Cortex of kidney (tissue), 1 donor: ENCODE data around the gene NUDT2.

Experiments
- DNase-seq: peaks from one replicate; lab custom pipeline; 2025; lab: John Stamatoyannopoulos, UW

Gene NUDT2

DNA sequence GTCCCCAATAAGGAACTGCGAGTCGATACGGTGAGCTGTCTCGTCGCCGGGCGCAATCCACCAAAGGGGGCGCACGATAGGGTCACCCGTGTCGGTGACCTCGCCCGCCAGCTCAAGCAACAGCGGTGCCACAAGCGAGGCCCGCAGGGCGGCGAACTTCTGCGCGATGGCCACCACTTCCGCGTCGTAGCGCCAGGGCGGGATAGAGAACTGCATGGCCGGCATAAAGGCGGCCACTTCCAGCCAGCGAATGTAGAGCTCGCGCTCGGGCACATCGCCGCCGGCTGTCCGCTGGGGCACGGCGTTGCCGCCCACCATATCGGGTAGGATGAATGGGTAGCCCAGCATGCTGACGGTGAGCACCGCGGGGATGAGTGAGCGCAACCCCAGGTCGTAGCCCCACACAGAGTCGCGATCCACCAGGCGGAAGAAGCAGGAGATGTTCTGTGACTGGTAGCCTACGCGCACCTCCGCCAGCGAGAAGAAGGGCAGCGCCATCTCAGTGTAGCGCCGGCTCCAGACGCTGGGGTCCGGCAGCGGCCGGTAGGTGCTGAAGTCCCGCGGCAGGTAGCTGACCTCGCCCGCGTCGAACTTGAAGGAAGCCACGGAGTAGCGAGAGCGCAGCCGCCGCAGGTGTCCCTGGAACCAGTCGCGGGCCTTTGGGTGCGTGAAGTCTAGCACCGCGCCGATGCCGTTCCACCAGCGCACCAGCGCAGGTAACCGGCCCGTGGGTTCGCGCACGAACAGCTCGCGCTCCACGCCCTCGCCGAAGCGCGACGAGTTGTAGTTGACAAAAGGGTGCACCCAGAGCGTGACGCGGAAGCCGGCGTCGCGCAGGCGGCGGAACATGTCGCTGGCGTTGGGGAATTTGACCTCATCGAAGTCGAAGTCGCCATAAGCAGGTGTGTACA is 41.9 kb downstream of the NUDT2 start:
- no peak for DNase-seq

DNA sequence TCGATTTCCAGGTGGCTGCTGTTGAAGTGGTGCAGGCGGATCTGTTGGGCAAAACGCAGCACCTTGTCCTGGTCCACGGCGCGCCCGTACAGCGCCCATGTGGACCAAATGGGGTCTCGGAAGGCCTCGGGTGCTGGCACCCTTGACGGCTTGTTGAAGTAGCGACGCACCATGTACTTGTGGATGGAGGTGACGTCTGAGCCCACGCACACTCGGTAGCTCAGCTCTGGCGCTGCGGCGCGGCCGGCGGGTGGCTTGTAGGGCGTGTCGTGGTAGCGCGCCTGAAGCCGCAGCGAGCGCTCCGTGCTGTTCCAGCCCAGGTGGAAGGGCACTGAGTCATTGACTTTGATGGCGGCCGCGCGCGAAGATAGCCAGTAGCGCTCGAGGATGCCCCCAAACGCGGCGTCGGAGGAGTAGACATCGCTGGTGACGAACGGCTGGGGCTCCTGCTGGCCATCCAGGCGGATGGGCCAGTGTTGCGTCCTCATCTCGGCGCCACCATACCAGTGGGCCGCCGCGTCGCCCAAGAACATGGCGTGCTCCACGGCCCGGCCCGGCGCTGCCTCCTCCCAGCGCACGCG is 42.6 kb downstream of the NUDT2 start:
- no peak for DNase-seq

DNA sequence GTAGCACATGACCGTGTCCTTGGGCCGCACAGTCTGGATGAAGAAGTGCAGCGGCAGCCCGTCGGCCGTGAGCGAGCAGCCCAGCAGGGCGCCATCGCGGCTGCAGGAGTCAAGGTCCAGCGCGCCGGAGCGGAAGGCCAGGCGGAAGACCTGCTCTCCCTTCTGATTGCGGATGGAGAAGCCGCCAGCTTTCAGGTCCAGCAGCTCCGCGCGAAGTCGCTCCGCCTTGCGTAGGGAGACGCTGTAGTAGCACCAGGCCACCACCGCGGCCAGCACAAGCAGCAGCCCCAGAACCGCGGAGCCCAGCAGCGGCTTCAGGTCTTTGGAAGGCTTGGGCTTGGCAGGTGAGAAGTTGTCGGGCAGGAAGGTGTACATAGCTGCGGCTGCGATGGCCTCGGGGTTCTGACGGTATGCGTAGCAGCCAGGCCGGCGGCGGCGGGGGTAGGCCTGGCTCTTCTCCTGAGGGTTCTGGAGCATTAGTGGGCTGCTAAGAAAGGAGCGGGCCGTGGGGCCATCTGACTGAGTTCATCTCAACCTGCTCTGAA is 43.2 kb downstream of the NUDT2 start:
- DNase-seq: no peak

DNA sequence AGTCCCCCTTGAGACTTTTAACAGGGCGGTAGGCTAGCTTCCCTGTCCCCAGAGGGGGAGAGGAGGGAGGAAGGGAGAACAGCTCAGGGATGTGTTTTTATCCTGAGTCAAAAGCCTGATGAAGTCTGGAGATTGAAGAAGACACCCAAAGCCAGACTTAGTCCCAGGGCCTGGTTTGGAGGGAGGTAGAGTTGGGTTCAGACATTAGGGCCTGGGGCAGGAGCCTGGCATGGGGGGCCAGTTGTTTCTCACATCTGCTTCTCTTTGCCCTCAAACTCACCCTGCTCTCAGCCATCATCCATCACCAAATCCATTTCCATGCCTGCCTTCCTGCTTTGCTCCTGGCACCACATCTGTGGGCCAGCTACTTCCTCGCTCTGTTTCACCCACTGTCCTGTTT is 44.4 kb downstream of the NUDT2 start:
- DNase-seq: no peak

DNA sequence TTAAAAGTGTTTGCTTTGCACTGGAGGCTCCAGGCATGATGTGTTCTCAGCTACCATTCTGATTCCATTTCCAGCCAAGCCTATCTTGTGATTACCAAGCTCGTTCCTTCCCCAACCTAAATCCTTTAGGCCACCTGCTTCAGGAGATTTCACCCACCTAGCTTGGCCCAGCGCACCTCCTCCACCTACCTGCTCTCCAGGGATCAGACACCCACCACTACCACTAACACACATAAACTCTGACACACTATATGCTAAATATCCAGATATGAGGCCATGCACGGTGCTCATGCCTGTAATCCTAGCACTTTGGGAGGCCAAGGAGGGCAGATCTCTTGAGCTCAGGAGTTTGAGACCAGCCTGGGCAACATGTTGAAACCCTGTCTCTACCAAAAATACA is 45.0 kb downstream of the NUDT2 start:
- DNase-seq: no peak

DNA sequence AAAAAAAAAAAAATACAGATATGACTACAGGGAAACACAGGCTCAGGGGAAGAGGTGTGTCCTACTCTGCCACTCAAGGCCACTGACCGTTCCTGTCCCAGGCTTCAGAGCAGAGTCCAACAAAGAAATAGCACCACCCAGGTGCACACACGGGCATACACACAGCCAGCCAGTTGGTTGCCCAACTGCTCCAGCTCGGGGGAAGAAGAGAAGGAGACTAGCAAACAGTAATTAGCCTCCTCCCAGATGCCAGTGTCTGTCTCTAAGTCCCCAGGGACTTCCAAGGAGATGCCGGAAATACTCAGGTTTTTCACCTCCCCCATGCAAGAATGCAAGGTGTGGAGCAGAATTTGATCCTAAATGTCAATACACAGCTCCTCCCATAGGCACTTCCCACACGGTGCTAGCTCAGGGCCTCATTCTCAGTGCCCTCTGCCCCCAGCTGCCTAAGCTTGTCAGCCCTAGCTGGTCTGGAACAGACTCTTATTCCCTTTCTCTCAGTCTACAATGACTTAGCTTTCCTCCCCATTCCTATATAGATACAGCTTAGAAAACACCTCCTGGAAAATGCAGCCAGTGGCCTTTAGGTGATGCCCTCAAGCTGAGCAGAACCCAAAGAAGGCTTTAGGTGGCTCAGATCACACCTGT is 45.7 kb downstream of the NUDT2 start:
- DNase-seq: no peak

DNA sequence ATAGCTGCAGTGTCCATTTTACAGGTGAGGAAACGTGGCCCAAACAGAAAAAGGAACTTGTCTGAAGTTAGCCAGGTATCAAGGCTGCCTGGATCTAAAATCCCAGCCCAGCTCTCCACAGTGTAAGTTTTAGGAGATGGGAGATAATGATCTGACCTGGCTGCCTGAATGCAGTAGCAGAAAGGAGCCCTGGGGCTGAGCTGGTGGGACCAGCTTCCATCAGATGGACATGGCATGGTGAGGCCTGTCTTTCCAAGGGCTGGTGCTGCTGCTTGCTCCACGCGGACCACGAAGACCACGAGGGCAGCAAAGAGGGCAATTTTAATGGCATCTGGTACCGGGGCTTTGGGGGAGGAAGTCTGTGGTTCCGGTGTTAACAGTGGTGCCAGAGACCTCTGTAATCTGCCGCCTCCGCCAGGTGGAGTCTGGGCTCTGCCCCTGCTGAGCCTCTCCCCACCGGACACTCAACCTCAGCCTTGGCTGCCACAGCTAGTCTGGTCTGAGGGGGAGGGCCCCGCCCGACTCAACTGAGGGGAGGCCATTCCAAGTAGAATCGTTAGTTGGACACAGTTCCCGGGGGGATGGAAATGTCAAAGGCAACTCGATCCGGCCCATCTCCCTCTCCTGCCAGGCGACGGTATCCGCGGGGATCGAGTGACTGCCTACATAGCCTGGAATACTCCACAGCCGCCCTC is 46.7 kb downstream of the NUDT2 start:
- no peak for DNase-seq

DNA sequence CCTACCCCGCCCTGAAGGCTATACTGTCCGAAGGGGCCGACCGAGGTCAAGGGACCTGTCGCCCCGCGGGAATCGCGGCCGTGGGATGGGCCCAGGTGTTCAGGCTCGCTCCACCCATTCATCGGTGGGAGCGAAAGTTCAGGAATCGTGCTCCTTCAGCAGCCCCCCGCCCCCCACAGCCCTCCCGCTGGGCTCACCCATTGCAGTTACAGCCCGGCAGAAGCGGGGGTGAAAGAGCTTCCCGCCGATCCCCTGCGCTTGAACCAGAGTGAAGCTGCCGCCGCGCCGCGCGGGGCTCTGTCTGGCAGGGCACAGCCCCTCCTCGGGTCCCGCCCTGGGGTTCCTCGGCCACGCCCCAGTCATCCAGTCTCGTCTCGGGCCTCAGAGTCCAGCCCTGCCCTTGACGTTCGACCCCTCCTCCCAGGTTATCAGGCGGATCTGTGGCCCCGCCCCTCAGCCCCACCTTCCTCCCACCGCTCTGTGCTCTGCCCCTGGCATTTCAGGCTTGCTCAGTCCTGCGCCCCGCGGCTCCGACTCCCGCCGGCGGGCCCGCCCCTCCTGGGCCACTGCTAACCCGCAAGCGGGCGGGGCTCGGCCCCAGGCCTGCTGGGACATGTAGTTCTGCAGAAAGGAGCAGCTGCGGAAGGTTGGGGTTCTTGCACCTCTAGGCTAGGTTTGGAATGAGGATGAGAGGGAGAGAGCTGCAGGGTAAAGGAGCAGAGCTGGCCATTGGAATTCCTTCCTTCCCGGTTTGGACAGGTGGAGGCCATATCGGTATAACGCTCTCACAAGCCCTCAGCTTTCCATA is 47.4 kb downstream of the NUDT2 start, which contains the start of gene MYORG:
MYORG (minus strand) TSS at position 303 of the 808 bp plus-strand sequence. CDS start 3,955 bp downstream, outside the sequence.
- DNase-seq: no peak

DNA sequence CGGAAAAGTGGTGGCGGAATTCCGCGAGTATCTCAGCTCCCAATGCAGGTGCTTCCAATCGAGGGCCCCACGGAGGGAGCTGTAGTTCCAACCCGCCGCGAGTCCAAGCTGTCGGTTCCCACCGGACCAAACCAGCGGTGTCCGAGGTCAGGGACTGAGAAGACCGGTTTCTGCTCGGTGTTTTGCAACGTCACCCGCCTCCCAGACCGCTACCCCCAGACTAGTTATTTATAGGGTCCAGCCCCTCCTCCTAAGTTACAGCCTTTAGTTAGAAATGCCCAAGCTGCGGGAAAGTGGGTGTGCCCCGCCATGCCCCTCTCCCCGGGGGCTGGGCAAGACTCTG is 48.0 kb downstream of the NUDT2 start:
- DNase-seq: no peak

DNA sequence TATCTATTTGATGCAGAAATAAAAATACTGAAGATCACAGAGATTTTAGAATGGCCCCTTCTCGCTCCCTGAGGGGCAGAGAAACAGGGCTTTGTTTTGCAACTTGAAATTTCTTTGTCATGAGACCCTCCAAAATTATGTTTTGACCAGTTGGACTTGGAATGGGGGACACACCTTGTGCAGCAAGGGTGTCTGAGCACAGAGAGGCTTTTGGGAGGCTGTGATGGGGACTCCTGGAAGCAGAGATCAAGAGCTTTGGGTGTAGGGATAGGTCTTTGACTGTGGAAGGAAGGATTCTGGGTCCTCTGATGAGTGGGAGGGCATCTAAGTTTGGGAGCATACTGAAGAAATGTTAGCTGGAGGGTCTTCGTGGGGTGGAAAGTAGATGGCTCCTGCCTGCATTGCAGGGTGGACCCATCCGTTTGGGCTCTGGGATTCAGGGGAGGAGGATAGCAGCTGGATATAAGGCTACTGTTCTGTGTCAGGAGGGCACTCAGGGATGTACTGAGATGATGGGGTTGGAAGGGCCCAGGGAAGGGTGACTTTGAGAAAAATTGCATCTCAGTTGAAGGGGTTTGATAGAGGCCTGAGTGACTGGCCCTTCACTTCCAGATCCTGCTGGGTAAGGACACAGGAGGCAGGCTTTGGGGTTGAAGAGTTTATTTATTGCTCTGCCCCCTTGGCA is 49.1 kb downstream of the NUDT2 start:
- no peak for DNase-seq

DNA sequence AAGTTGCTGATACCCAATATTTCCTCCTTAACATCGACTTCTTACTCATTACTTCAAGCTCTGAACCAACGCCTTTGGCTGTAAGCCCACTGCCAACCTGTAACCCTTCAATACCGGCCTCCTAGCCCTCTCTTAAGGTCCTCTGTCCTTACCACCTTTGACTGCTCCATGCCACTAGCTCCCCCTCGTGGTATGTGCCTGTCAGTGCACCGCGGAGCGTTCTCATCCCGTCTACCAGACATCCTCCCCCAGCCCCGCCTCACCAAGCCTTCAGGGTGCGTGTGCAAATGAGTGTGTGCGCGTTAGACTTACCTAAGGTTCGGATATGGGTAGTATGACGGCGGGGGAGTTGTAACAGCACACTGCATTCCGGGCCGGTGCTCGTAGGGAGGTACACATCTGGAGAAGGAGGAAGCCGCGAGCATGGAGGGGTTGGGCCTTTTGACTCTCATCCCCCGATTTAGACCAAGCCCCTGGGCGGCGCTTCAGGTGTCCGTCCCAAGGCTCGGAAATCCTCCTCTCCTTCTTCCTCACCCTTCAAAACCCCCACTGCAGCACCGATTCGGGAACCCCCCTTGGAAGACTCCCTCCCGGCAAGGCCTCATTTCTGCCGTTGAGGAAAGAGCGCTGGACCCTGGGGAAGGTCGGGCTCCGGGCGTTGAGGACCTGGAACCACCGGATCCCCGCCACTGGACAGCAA is 50.1 kb downstream of the NUDT2 start:
- DNase-seq: no peak

DNA sequence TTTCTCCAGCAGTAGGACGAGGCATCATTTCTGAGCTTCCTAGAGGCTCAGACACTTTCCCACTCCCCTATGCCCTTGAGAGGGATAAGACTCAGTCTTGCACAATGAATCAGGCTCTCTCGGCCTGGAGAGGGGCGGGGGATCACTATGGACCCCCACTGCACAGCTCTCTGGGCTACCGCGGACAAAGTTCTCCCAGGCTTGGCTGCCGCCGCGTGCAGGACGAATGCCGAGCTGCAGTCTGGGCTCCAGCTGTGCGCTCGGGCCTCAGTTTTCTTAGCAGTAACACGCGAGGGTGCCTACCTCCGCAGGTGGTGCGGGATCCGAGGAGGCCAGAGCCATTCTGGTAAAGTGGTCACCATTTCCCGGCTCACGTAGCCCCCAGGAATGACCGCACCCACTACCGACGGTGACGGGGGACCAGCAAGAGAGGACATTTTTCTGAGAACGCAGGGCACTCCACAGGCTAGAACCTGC is 50.7 kb downstream of the NUDT2 start:
- no peak for DNase-seq

DNA sequence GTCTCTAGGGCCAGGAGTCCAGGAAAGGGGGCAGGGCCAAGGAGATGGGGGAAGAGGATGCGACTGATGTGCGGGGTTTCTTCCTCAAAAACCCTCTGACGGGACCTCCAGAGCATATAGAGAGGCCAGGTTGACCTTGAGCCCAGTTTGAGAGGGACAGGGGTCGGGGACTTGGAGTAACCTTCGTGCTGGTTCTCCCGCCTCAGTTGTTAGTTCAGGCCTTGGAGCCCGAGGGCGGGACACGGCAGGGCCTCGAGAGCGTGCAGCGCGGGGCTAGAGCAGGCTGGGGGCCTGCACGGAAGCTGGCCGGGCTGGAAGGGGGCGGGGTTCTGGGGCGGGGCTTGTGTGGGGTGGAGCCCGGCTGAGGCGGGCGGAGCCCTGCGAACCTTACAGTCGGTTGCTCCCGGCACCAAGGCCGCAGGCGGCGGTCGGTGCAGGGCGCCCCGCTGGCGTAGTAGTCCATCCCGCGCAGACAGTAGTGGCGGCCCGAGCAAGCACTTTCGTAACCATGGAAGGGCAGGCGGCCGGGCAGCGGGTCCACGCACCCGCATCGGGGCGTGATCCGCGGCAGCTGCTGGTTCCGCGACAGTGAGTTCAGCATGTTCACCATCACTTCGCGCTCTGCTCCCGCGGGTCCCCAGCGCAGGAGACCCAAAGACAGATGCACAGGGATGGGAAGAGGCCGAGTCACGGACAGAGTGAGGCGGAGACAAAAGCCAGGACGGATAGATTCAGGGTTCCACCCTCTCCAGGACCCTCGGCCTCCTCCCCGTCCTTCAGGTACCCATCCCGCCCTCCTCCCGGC is 51.3 kb downstream of the NUDT2 start:
- no peak for DNase-seq

DNA sequence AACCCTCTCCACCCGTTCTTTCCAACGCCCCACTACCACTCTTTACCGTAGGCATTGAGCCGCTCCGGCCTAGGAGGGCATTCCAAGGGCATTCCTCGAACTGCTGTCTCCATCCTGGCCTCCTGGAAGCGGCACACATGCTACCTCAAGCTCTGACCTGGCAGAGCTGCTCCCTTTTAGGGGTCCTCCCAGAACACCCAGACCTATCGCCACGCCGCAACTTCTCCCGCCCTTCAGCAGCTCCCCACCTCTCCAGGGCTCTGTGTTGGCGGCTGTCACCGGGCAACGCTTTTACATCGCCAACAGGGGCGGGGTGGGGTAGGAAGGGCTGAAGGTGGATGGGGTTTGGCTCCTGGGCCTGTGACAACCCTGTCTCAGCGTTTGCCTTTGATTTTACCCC is 52.0 kb downstream of the NUDT2 start:
- no peak for DNase-seq

DNA sequence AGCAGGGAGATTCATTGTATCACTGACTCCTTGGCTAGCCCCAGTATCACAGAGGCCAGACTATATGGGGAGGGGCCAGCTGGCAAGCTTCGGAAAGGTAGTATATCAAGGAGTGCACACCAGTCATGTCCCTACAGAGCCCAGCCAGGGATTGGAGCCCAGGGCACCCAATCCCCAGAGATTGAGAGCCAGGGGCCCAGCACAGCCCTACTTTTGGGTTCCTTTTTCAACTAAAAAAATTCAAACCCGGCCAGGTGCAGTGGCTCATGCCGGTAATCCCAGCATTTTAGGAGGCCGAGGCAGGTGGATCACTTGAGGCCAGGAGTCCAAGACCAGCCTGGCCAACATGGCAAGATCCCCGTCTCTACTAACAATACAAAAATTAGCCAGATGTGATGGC is 52.7 kb downstream of the NUDT2 start:
- no peak for DNase-seq

DNA sequence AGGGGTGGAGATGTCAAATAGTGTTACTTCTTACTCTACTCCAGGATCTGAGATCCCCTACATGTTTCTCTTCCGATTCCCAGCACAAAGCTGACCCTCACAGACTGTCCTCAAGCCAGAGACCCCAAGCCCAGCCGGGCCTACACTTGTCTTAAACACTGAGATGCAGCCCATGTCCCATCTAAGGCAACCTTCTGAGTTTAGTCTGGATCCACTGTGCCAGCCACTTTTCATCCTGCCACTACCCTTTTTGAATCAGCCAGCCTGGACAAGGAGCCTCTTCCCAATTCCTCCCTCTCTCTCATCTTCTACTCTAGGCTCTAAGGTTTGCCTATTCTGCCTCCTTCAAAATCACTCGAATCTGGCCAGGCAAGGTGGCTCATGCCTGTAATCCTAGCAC is 53.5 kb downstream of the NUDT2 start:
- no peak for DNase-seq

DNA sequence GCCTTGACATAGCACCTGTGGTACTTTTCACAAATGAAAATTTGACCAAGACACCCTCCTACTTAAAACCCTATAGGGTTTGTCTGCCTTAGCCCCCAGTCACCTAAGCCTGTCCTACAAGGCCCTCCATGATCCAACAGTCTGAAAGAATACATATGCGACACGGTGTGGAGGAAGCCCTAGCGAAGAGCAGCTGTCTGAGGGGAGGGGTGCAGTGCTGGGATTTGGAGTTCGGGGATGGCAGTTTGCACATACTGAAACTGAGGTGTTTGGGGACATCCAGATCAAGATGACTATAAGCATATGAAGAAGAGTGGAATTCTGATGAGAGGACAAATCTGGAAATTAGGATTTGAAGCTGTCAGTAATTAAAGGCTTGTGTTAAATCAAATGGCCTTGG is 54.5 kb downstream of the NUDT2 start:
- DNase-seq: no peak

DNA sequence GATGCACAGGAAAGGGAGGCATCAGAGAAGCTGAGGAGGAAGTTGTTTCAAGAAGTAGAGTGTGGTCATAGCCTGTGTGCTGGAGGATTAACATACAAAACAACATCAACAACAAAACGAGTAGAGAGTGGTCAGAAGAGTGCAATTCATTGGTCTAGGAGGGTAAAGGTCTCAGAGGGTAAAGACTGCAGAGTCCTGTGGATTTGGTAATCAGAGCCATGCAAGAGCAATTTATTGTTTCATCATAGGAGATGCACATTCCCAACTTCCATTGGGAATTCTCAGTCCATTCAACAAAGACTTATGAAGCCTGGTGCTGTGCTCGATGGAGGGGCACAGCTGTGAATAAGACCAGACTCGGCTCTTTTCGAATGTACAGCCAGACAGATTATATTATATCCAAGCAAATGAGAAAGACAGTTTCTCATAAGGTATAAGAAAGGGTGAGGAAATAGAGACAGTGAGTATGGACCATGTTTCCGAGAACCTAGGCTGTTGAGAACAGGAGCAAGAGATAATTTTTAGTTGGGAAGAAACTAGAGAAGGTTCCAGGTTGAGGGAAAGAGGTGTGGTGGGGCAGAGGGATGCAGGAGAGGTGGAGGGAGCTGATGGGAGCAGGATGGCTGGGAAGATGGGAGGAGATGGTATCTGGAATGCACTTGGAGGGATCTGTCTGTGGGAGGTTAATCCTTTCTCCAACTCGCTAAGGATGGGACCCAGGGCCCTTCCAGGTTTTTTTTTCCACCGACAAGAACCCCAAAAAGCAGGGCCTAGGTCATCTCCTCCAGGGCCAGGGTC is 55.2 kb downstream of the NUDT2 start:
- DNase-seq: no peak
